ENCODE measurements around the gene RMND5A.
"Not testable (repeated sequence)": the region's sequence is repeated elsewhere in the genome, so short reads cannot be mapped to it uniquely, and the experiment has no call there.

RMND5A gene, protein sequence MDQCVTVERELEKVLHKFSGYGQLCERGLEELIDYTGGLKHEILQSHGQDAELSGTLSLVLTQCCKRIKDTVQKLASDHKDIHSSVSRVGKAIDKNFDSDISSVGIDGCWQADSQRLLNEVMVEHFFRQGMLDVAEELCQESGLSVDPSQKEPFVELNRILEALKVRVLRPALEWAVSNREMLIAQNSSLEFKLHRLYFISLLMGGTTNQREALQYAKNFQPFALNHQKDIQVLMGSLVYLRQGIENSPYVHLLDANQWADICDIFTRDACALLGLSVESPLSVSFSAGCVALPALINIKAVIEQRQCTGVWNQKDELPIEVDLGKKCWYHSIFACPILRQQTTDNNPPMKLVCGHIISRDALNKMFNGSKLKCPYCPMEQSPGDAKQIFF

DNA sequence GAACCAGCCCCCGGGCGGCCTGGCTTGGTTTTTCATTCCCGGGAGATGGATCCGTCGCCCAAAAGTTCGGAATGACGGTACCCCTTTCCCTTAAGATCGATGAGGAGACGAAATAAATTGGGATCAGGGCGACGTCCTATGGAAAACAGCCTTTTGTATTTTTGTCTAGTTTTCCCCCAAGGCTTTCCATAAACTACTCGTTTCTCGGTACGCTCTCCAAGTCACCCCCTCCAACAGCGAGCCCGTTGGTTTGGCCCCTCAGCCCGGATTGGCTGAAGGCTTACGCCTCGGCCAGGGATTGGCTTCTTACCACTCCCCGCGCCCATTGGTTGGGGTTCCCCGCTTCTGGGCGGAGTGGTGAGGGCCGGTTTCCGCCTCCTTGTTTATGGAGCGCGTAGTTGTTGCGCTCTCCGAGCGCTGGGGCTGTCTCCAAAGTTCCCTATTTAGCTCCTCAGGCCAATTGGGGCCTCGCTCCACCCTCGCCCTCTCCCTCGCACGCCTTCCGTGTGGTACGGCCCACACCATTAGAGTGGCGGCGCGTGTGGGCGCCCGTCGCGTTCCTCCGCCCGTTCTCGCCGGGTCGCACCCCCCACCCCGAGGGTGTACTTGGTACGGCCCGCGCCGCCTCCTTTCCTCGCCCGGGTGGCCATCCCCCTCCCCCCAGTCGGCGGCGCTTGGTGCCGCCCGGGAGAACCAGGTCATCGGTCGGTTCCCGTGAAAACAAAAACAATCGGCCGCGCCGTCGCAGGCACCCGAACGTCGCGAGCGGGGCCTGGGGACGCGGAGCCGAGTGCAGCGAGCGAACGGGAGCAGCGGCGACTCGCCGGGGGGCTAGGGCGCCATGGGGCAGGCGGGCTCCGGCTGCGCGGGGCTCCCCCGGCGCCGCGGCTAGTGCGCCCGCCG lies at the start of gene RMND5A:
TSS of gene RMND5A (plus strand) at position 655 of the 903 bp plus-strand sequence. CDS start 377 bp downstream, outside the sequence.
- peak; percentile 89 to 91 for DNase-seq (ENCODE audit: low read depth in 2 of 2)

DNA sequence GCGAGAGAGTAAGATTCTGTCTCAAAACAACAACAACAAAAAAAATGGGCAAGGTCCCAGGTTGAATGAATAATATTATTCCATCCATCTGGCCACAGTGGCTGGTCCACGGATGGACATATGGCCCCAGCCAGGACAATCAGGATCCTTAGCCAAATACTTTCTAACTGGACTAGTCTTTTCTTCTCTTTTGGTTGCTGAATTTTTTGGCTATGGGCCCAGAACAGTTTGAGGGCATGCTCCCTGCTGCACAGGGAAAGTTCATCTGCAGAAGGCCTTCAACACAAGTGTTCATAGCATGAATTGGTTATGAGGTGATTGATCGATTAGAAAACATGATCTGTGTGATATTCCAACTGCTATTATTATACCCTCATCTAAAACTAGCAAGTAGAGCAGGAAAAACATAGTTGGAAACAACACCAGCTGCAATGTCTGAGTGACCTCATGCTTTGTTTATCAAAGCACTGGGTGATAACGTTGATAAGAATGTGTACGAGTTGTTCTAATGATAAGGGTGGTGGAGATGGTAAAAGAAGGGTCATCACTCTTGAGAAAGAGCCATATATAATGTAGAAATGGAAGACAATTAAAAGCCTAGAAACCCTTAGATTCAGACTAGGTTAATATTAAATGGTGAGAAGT lies 48.6 kb upstream of the RMND5A start:
- no peak for DNase-seq (ENCODE audit: low read depth in 2 of 2)

GRCh38 chr2:86672027-86672545 lies 48.0 kb upstream of the RMND5A start:
- DNase-seq (ENCODE audit: low read depth in 2 of 2): no peak

GRCh38 chr2:86673011-86673410 lies 47.1 kb upstream of the RMND5A start:
- no peak for DNase-seq (ENCODE audit: low read depth in 2 of 2)

DNA sequence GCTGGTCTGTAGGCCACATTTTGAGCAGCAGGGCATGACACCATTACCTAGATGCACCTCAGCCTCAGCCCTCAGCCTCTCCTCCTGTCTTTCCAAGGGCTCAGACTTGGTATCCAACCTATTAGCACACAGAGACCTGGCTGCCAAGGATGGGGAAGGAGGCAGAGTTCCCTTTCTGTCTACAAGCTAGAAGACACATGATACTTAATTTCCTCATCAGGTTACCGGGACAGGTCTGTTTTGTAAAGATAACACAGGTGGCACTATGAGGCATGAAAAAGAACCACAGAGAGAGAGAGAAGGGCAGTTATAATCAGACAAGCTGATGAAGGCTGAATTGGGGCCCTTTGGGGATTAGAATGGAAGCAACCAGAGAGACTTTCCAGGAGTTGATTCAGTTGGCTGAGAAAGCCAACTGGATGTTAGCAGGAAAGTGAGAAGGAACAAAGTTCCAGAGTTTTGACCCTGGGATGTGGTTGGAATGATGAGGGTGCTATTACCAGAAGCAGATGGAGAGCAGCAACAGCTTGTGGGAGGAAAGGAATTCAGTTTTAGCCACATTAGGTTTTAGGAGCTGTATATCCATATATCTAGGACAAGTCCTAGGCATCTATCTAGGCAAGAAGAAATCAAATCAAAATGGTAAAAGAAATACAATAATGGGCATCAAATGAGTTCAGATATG lies 46.0 kb upstream of the RMND5A start:
- DNase-seq (ENCODE audit: low read depth in 2 of 2): no peak

DNA sequence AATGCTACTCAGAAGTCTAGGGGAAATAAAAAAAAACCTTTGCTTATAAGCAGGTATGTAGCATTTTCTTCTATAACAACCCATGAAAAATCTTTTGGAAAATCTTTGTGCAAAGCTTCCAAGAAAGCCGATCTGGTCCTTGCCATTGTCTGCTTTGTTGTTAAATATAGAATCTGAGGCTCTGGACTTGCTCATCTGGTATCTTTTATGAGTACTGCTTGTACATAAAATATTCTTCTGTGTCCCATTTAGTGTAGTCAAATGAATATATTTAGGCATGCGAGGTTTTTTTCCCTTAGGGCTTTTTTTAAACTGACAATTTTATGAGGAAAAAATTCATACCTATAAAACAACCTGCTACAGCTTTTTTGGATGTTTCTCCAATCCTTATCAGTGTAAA lies 45.0 kb upstream of the RMND5A start:
- no peak for DNase-seq (ENCODE audit: low read depth in 2 of 2)

DNA sequence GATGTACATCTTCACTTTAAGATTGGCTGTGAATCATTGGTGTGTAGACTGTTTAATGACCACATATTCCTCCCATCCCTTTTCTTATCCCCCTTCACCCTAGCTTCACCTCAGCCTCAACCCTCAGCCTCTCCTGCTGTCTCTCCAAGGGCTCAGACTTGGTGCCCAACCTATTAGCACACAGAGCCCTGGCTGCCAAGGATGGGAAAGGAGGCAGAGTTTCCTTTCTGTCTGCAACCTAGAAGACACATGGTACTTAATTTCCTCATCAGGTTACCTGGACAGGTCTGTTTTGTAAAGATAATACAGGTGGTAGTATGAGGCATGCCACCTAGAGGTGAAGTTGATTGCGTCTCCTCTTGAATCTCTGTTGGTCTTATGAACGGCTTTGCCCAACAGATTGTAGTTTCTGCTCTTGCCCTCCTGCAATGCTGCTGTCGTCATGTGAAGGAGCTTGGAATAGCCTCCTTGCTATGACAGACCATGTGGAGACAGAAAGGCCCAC lies 44.5 kb upstream of the RMND5A start:
- DNase-seq (ENCODE audit: low read depth in 2 of 2): no peak

- DNase-seq (ENCODE audit: low read depth in 2 of 2): no peak
These were observed 42.3 kb upstream of the RMND5A start for GRCh38 chr2:86677816-86678215.

- DNase-seq (ENCODE audit: low read depth in 2 of 2): no peak
These were observed 41.1 kb upstream of the RMND5A start for GRCh38 chr2:86679036-86679435.

GRCh38 chr2:86685351-86685750 lies 34.7 kb upstream of the RMND5A start:
- no peak for DNase-seq (ENCODE audit: low read depth in 2 of 2)

DNA sequence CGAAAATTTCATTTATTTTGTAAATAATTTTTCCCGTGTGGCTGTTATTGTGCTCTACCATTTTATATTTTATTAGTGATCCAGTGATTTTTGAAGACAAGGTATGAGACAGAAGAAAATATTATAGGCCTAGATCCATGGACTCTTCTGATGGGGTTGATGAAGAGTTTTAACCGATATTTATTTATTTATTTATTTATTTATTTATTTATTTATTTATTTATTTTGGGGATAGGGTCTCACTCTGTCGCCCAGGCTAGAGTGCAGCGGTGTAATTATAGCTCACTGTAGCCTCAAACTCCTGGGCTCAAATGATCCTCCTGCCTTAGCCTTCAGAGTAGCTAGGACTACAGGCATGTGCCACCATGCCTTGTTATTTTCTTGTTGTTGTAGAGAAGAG lies 33.6 kb upstream of the RMND5A start:
- no peak for DNase-seq (ENCODE audit: low read depth in 2 of 2)

DNA sequence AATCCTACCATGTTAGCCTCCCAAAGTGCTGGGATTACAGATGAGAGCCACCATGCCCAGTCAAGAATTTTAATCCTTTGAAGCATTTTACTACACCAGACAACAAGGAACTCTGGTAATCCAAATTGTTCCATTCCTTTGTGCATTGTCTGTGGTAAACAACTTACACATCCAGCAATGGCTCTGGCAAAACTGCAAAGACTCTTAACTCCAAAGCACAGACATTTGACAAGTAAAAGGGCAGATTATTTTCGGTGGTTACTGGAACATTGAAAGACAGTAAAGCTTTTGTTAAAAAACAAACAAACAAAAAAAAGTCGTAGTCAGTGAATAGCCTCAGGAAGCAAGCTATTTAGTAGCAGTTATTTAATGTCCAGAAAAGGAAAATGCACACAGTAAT lies 33.2 kb upstream of the RMND5A start:
- no peak for DNase-seq (ENCODE audit: low read depth in 2 of 2)

GRCh38 chr2:86695053-86695691 lies 24.9 kb upstream of the RMND5A start:
- DNase-seq (ENCODE audit: low read depth in 2 of 2): no peak

DNA sequence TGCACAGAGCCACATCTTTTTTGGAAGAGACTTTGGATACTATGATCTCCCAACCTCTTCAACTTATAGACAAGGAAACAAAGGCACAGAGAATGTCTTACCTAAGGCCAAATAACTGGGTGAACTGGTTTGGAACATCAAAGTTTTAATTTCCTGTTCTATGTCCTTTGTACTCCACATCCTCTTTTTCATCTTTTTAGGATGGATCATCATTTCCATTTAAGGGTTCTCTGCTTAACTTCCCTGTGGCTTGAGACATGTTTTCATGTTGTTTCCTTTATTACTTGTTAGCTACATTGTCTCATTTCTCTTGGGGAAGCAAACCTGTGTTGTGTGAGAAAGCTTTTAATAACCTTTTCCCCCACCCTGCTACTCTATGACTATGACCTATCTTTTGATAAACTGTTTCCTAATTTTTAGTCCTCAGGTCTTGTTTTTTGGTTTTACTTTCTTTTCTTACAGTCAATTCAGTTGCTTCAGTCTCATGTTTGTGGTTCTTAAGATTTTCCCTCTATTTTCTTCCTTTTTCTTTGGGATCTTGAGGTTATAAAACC lies 22.5 kb upstream of the RMND5A start:
- DNase-seq (ENCODE audit: low read depth in 2 of 2): no peak

GRCh38 chr2:86700690-86701089 lies 19.4 kb upstream of the RMND5A start:
- no peak for DNase-seq (ENCODE audit: low read depth in 2 of 2)

DNA sequence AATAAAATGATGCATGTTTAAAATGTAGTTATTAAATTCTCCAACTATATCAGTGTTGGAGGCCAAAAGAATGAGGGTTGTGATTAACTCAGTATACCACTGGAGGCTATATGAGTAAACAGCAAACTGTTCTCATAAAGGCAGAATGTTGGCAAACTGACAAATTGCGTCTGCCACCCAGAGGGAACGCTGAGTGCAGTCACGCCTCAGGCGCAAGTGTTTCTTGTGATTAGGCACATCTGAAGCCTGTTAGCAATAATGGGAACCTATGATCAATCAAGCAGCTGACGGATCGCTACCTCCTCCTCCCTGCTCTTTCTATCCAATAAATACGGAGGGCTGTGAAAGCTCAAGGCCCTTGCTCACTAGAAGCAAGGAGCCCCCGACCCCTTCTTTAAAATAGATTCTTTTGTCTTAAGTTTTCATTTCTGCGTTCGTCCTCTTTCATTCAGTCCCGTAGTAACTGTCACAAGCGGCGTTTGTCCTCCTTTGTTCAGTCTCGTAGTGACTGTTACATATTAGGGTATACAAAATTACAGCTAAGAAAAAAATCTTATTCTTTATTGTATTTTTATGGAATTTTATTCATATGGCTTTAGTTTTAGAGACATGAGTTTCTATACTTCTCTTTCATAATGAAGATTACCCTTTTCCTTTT lies 16.3 kb upstream of the RMND5A start:
- no peak for DNase-seq (ENCODE audit: low read depth in 2 of 2)

GRCh38 chr2:86704459-86704971 lies 15.6 kb upstream of the RMND5A start:
- no peak for DNase-seq (ENCODE audit: low read depth in 2 of 2)

GRCh38 chr2:86706220-86706619 lies 13.9 kb upstream of the RMND5A start:
- no peak for DNase-seq (ENCODE audit: low read depth in 2 of 2)

DNA sequence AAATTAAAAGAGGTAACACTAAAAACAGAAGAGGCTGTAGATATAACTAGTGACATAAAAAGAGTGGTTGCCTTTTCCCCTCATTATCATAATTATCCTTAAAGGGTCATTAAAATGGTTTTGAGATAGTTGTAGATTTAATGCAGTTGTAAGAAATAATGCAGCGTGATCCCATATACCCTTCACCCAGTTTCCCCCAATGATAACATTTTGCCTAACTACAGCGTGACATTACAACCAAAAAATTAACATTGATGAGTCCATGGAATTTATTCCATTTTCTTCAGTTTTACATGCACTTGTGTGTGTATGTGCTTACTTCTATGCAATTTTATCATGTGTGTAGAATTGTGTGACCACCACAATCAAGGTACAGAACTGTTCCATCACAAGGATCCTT lies 13.2 kb upstream of the RMND5A start:
- no peak for DNase-seq (ENCODE audit: low read depth in 2 of 2)

DNA sequence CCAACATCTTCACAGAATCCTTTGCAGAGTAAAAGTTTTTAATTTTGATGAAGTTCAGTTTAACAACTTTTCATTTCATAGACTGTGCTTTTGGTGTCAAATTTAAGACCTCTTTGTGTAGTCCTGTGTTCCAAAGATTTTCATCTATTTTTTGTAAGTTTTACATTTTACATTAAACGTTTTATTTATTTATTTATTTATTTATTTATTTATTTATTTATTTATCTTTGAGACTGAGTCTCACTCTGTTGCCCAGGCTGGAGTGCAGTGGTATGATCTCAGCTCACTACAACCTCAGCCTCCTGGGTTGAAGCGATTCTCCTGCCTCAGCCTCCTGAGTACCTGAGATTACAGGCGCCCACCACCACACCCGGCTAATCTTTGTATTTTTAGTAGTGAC lies 12.0 kb upstream of the RMND5A start:
- not testable (repeated sequence) for DNase-seq (ENCODE audit: low read depth in 2 of 2)
